GM19238 (cell line): ENCODE results near the gene ELMOD1.
"Not testable (repeated sequence)": the region's sequence is repeated elsewhere in the genome, so short reads cannot be mapped to it uniquely, and the experiment has no call there.

Source experiments
- DNase-seq: peaks from one replicate; pipeline ENCODE4 v3.0.0; 2011; ENCODE audit warnings: low spot score; ENCODE audit not compliant: insufficient read length

ELMOD1 gene

GRCh38 chr11:107590460-107591377 lies at the start of gene ELMOD1:
ELMOD1 (plus strand) TSS chr11:107591147; CDS start chr11:107618190, 27,043 bp downstream.
- peak; percentile 16 for DNase-seq

GRCh38 chr11:107545101-107545514 lies 45.8 kb upstream of the ELMOD1 start:
- no peak for DNase-seq

- no peak for DNase-seq
These were observed 43.0 kb upstream of the ELMOD1 start for GRCh38 chr11:107547961-107548360.

GRCh38 chr11:107549253-107549953 lies 41.5 kb upstream of the ELMOD1 start:
- DNase-seq, result no peak

GRCh38 chr11:107549954-107550285 lies 41.0 kb upstream of the ELMOD1 start:
- DNase-seq, result no peak

- DNase-seq, result no peak
These were observed 40.6 kb upstream of the ELMOD1 start for GRCh38 chr11:107550304-107550703.

GRCh38 chr11:107561688-107562087 lies 29.3 kb upstream of the ELMOD1 start:
- DNase-seq, result no peak

- no peak for DNase-seq
These were observed 28.2 kb upstream of the ELMOD1 start for GRCh38 chr11:107562647-107563208.

GRCh38 chr11:107563702-107564101 lies 27.2 kb upstream of the ELMOD1 start:
- DNase-seq, result no peak

- DNase-seq, result no peak
These were observed 26.1 kb upstream of the ELMOD1 start for GRCh38 chr11:107564877-107565218.

GRCh38 chr11:107565219-107565937 lies 25.6 kb upstream of the ELMOD1 start, which contains the start of gene ALKBH8:
ALKBH8 (minus strand) TSS chr11:107565735; CDS start chr11:107560893, 4,842 bp downstream.
- peak; percentile 47 for DNase-seq

- DNase-seq, result not testable (repeated sequence)
These were observed 24.9 kb upstream of the ELMOD1 start for GRCh38 chr11:107565955-107566501.

- DNase-seq, result no peak
These were observed 24.4 kb upstream of the ELMOD1 start for GRCh38 chr11:107566569-107566968.

GRCh38 chr11:107567739-107568335 lies 23.1 kb upstream of the ELMOD1 start:
- no peak for DNase-seq

- DNase-seq, result no peak
These were observed 20.9 kb upstream of the ELMOD1 start for GRCh38 chr11:107570015-107570414.

- DNase-seq, result no peak
These were observed 17.5 kb upstream of the ELMOD1 start for GRCh38 chr11:107573438-107573837.

- DNase-seq, result not testable (repeated sequence)
These were observed 14.2 kb upstream of the ELMOD1 start for GRCh38 chr11:107576497-107577345.

- no peak for DNase-seq
These were observed 13.6 kb upstream of the ELMOD1 start for GRCh38 chr11:107577346-107577711.

- not testable (repeated sequence) for DNase-seq
These were observed 11.8 kb upstream of the ELMOD1 start for GRCh38 chr11:107579169-107579568.

GRCh38 chr11:107581147-107581546 lies 9.8 kb upstream of the ELMOD1 start:
- DNase-seq, result no peak
